GM12891 (cell line): Measurements from ENCODE around the gene MAGEF1.

Experiments used
- POLR2A ChIP-seq: IDR thresholded peaks from 2 replicates; pipeline ENCODE4 v1.6.1; 2011; ENCODE audit warnings: low read depth, low read length, control low read depth
- POLR2AphosphoS5 ChIP-seq: IDR thresholded peaks from 2 replicates; pipeline ENCODE4 v1.6.1; 2011; ENCODE audit warnings: low read depth, low read length, control low read depth

GRCh38 chr3:184666442-184666841 is 45.4 kb downstream of the MAGEF1 start:
- no peak for TF ChIP-seq POLR2AphosphoS5
- no peak for TF ChIP-seq POLR2A
